HCT116 (cell line): ENCODE results near the gene MAP2K5. TPM values are rescaled to one million over a fixed set of nuclear protein-coding genes. Genes with fewer than 3 reads are reported as not detected.

ENCODE experiments used
- ATAC-seq: fragments of 200-7000 bp; cut with Tn5 transposase; 2 replicates; pipeline ENCODE4 v1.9.1; 2020; ENCODE audit warnings: mild to moderate bottlenecking, moderate library complexity
- BruUV-seq: library from RNA; stranded (reverse); fragments of 400-500 nt; replicated peaks from 2 replicates; lab custom pipeline; 2021; lab: Mats Ljungman, UMichigan
- CTCF ChIA-PET: fragments of 300-600 bp; sonication (Branson Sonifier 250); formaldehyde crosslinking; loops from one replicate; lab custom pipeline; 2021; ENCODE audit warnings: antibody characterized with exemption; lab: Charles Lee
- POLR2A ChIA-PET: fragments of 300-600, 350-600 bp; sonication (Branson Sonifier 250); formaldehyde crosslinking; loops from one replicate; lab custom pipeline; 2021; ENCODE audit warnings: antibody characterized with exemption; lab: Charles Lee
- RAD21 ChIA-PET, 2 experiments: fragments of 300-600 bp; sonication (Branson Sonifier 250); formaldehyde crosslinking; loops; one replicate each; lab custom pipeline; 2023; ENCODE audit warnings: low total read pairs in 2 of 2; ENCODE audit not compliant: uncharacterized antibody in 2 of 2, unreplicated experiment in 2 of 2, low non-redundant PET in 1 of 2; lab: Charles Lee
- DNase-seq: peaks from one replicate; pipeline ENCODE4 v3.0.0-alpha.2; 2010; ENCODE audit warnings: low read depth, low spot score
- H2AFZ ChIP-seq: fragments of 200-600 bp; shearing (Covaris generic), sonication (generic); 2 replicates; pipeline ENCODE4 v1.6.1; 2017; ENCODE audit warnings: low read depth, mixed run types, mixed read lengths, antibody characterized with exemption, low read length; ENCODE audit not compliant: poor library complexity, severe bottlenecking
- H3K27ac ChIP-seq: 2 replicates; pipeline ENCODE4 v1.5.1; 2012; ENCODE audit warnings: low read depth, low read length
- H3K27me3 ChIP-seq: fragments of 200-600 bp; sonication (generic); 2 replicates; pipeline ENCODE4 v1.6.1; 2016; ENCODE audit warnings: mixed run types, low read length, mixed read lengths; ENCODE audit not compliant: insufficient read depth
- H3K36me3 ChIP-seq, 2 experiments: fragments of 200-500 bp in 1 of 2; fragments of 200-600 bp in 1 of 2; sonication (Bioruptor generic) in 1 of 2; sonication (generic) in 1 of 2; 2 replicates each; pipeline versions ENCODE4 v1.5.1 to v1.6.1; 2014 to 2016; ENCODE audit warnings: low read length in 2 of 2, inconsistent platforms in 1 of 2, mixed read lengths in 1 of 2, mixed run types in 1 of 2; ENCODE audit not compliant: insufficient read depth in 2 of 2, control insufficient read depth in 1 of 2
- H3K4me1 ChIP-seq, 2 experiments: fragments of 200-600 bp in 1 of 2; sonication (generic) in 1 of 2; 2 replicates each; pipeline versions ENCODE4 v1.5.1 to v1.6.1; 2012 to 2017; ENCODE audit warnings: low read length in 2 of 2, inconsistent platforms in 1 of 2, mild to moderate bottlenecking in 1 of 2, mixed read lengths in 1 of 2, mixed run types in 1 of 2, moderate library complexity in 1 of 2; ENCODE audit not compliant: insufficient read depth in 2 of 2, control insufficient read depth in 1 of 2
- H3K4me2 ChIP-seq: fragments of 200-600 bp; sonication (generic); 2 replicates; pipeline ENCODE4 v1.6.1; 2017; ENCODE audit warnings: mixed run types, low read length, mixed read lengths
- H3K4me3 ChIP-seq, 2 experiments: fragments of 200-600 bp in 1 of 2; sonication (generic) in 1 of 2; replicated peaks in 1 of 2; 2 replicates each; pipeline ENCODE4 v1.5.1; 2011 to 2016; ENCODE audit warnings: low read length in 2 of 2, control low read depth in 1 of 2, low read depth in 1 of 2, mild to moderate bottlenecking in 1 of 2, mixed read lengths in 1 of 2, mixed run types in 1 of 2
- H3K79me2 ChIP-seq: fragments of 200-600 bp; sonication (generic); 2 replicates; pipeline ENCODE4 v1.6.1; 2017; ENCODE audit warnings: mild to moderate bottlenecking, mixed run types, low read length, moderate library complexity, mixed read lengths; ENCODE audit not compliant: insufficient read depth
- H3K9ac ChIP-seq: fragments of 200-600 bp; sonication (generic); 2 replicates; pipeline ENCODE4 v1.6.1; 2016; ENCODE audit warnings: low read length, mixed read lengths
- H3K9me2 ChIP-seq: fragments of 200-600 bp; sonication (generic), shearing (Covaris generic); 2 replicates; pipeline ENCODE4 v1.6.1; 2017; ENCODE audit warnings: mixed run types, mild to moderate bottlenecking, moderate library complexity; ENCODE audit not compliant: insufficient read depth
- H3K9me3 ChIP-seq, 2 experiments: fragments of 200-500 bp in 1 of 2; fragments of 200-600 bp in 1 of 2; sonication (Bioruptor generic) in 1 of 2; sonication (generic) in 1 of 2; 2 replicates each; pipeline ENCODE4 v1.6.1; 2014 to 2017; ENCODE audit warnings: low read length in 2 of 2, mixed read lengths in 2 of 2, inconsistent platforms in 1 of 2, low read depth in 1 of 2, mild to moderate bottlenecking in 1 of 2, mixed run types in 1 of 2, moderate library complexity in 1 of 2; ENCODE audit not compliant: control insufficient read depth in 1 of 2, insufficient read depth in 1 of 2
- H4K20me1 ChIP-seq: fragments of 200-600 bp; sonication (generic), shearing (Covaris generic); 2 replicates; pipeline ENCODE4 v1.6.1; 2017; ENCODE audit warnings: mixed run types, mild to moderate bottlenecking, moderate library complexity; ENCODE audit not compliant: insufficient read depth
- CBX3 ChIP-seq: IDR thresholded peaks from 2 replicates; pipeline ENCODE4 v1.6.1; 2012; ENCODE audit warnings: low read depth
- CEBPB ChIP-seq: IDR thresholded peaks from 2 replicates; pipeline ENCODE4 v1.6.1; 2012; ENCODE audit warnings: low read depth
- EGR1 ChIP-seq: IDR thresholded peaks from 2 replicates; pipeline ENCODE4 v1.6.1; 2012; ENCODE audit warnings: low read depth
- ELF1 ChIP-seq: IDR thresholded peaks from 2 replicates; pipeline ENCODE4 v1.6.1; 2012; ENCODE audit warnings: low read depth, borderline replicate concordance
- EZH2 ChIP-seq: fragments of 200-600 bp; sonication (generic); IDR thresholded peaks from 2 replicates; pipeline ENCODE4 v1.6.1; 2017; ENCODE audit warnings: antibody characterized with exemption, mixed run types
- EZH2phosphoT487 ChIP-seq: fragments of 200-600 bp; IDR thresholded peaks from 2 replicates; pipeline ENCODE4 v1.6.1; 2018; ENCODE audit warnings: antibody characterized with exemption, borderline replicate concordance
- FOSL1 ChIP-seq: IDR thresholded peaks from 2 replicates; pipeline ENCODE4 v1.6.1; 2012; ENCODE audit warnings: low read depth
- POLR2AphosphoS5 ChIP-seq: IDR thresholded peaks from 2 replicates; pipeline ENCODE4 v1.6.1; 2011; ENCODE audit warnings: mild to moderate bottlenecking, low read depth, low read length, moderate library complexity
- RAD21 ChIP-seq: IDR thresholded peaks from 2 replicates; pipeline ENCODE4 v1.6.1; 2012; ENCODE audit warnings: low read depth, mild to moderate bottlenecking
- SIN3A ChIP-seq: IDR thresholded peaks from 2 replicates; pipeline ENCODE4 v1.6.1; 2012; ENCODE audit warnings: low read depth
- SP1 ChIP-seq: IDR thresholded peaks from 2 replicates; pipeline ENCODE4 v1.6.1; 2012; ENCODE audit warnings: low read depth
- SRF ChIP-seq: IDR thresholded peaks from 2 replicates; pipeline ENCODE4 v1.6.1; 2012; ENCODE audit warnings: low read depth
- TCF7L2 ChIP-seq: IDR thresholded peaks from 2 replicates; pipeline ENCODE4 v1.7.0; 2011; ENCODE audit warnings: borderline replicate concordance, inconsistent platforms; ENCODE audit not compliant: insufficient read depth, insufficient read length; ENCODE audit errors: extremely low read depth
- YY1 ChIP-seq: IDR thresholded peaks from 2 replicates; pipeline ENCODE4 v1.6.1; 2011; ENCODE audit warnings: low read length, low read depth, moderate library complexity, mild to moderate bottlenecking; ENCODE audit not compliant: insufficient replicate concordance; ENCODE audit errors: extremely low read depth
- ZFX ChIP-seq: fragments of 450-650 bp; IDR thresholded peaks from 2 replicates; pipeline ENCODE4 v1.6.1; 2017
- ZNF274 ChIP-seq: fragments of 200-500 bp; sonication (Bioruptor generic); IDR thresholded peaks from 2 replicates; pipeline ENCODE4 v1.6.1; 2014; ENCODE audit warnings: mild to moderate bottlenecking, low read depth, low read length, inconsistent platforms
- intact Hi-C: fragments of 100-400 bp; cut with micrococcal nuclease; formaldehyde crosslinking; loops from 2 replicates; pipeline ENCODE4 v1.10.0; 2022
- total RNA-seq: library from RNA; stranded (reverse); gene quantifications from one replicate; pipeline ENCODE4 v1.2.1, GENCODE V29; 2021; ENCODE audit not compliant: unreplicated experiment
- TF ChIP-seq, protein P1 (sequence below): IDR thresholded peaks from 2 replicates; pipeline ENCODE4 v1.6.1; 2012
- TF ChIP-seq, protein P2 (sequence below): IDR thresholded peaks from 2 replicates; pipeline ENCODE4 v1.6.1; 2012; ENCODE audit warnings: low read depth
- TF ChIP-seq, protein P3 (sequence below): IDR thresholded peaks from 2 replicates; pipeline ENCODE4 v1.6.1; 2011; ENCODE audit warnings: mild to moderate bottlenecking, low read length, moderate library complexity; ENCODE audit not compliant: insufficient replicate concordance; ENCODE audit errors: extremely low read depth
- TF ChIP-seq, protein P4 (sequence below), 3 experiments: fragments of 200-600 bp in 1 of 3; sonication (generic) in 1 of 3; IDR thresholded peaks in 2 of 3; conservative IDR thresholded peaks in 1 of 3; 2 replicates each; pipeline ENCODE4 v1.5.1; 2012 to 2017; ENCODE audit warnings: low read depth in 2 of 3, low read length in 2 of 3, antibody characterized with exemption in 1 of 3, borderline replicate concordance in 1 of 3, control low read depth in 1 of 3, mild to moderate bottlenecking in 1 of 3, mixed read lengths in 1 of 3, mixed run types in 1 of 3, moderate library complexity in 1 of 3; ENCODE audit not compliant: insufficient read depth in 1 of 3

The MAP2K5 gene
- total RNA-seq, 1 experiment from 2014 or later, result 15.6 TPM

DNA sequence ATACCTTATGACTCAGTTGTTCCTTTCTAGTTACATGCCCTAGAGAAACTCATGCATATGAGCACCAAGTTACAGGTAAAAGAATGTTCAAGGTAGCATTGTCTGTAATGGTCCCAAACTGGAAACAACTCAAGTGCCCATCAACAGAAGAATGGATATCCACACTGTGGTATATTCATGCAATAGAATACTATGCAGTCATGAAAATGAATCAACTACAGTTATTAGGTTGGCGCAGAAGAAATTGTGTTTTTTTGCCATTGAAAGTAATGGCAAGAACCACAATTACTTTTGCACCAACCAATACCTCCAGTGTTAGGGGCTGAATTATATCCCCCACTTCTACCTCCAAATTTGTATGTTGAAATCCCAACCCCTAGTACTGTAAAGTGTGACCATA is 307.0 kb downstream of the MAP2K5 start:
- CTCF ChIA-PET, result no interaction called here

More for the DNA sequence above, 307.0 kb downstream of the MAP2K5 start:
- H3K27ac ChIP-seq, result no peak overlapping the region
- RAD21 ChIA-PET, result no interaction called here
- no peaks in the 10 kb centered on the region for H3K27me3 ChIP-seq
- H3K79me2 ChIP-seq, result no peaks in the 10 kb centered on the region
- no TSS peak for BruUV-seq
- no peak for ATAC-seq
- no peak overlapping the region for H2AFZ ChIP-seq
- H3K9me3 ChIP-seq, result no peaks in the 10 kb centered on the region
- intact Hi-C loops, result no loop called here
- TF ChIP-seq, protein P1, sequence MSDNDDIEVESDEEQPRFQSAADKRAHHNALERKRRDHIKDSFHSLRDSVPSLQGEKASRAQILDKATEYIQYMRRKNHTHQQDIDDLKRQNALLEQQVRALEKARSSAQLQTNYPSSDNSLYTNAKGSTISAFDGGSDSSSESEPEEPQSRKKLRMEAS, result no peak
- TF ChIP-seq TCF7L2, result no peak
- TF ChIP-seq CEBPB, result no peak
- TF ChIP-seq, protein P2, sequence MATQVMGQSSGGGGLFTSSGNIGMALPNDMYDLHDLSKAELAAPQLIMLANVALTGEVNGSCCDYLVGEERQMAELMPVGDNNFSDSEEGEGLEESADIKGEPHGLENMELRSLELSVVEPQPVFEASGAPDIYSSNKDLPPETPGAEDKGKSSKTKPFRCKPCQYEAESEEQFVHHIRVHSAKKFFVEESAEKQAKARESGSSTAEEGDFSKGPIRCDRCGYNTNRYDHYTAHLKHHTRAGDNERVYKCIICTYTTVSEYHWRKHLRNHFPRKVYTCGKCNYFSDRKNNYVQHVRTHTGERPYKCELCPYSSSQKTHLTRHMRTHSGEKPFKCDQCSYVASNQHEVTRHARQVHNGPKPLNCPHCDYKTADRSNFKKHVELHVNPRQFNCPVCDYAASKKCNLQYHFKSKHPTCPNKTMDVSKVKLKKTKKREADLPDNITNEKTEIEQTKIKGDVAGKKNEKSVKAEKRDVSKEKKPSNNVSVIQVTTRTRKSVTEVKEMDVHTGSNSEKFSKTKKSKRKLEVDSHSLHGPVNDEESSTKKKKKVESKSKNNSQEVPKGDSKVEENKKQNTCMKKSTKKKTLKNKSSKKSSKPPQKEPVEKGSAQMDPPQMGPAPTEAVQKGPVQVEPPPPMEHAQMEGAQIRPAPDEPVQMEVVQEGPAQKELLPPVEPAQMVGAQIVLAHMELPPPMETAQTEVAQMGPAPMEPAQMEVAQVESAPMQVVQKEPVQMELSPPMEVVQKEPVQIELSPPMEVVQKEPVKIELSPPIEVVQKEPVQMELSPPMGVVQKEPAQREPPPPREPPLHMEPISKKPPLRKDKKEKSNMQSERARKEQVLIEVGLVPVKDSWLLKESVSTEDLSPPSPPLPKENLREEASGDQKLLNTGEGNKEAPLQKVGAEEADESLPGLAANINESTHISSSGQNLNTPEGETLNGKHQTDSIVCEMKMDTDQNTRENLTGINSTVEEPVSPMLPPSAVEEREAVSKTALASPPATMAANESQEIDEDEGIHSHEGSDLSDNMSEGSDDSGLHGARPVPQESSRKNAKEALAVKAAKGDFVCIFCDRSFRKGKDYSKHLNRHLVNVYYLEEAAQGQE, result no peak
- TF ChIP-seq SIN3A, result no peak
- TF ChIP-seq YY1, result no peak
- no peak for TF ChIP-seq EZH2phosphoT487
- TF ChIP-seq FOSL1, result no peak
- no peak for TF ChIP-seq SP1
- no peak for TF ChIP-seq POLR2AphosphoS5
- no peak for TF ChIP-seq CBX3
- no peak for TF ChIP-seq EGR1
- no peak for TF ChIP-seq ZFX
- no peak for TF ChIP-seq EZH2
- no peak for TF ChIP-seq RAD21
- TF ChIP-seq SRF, result no peak
- TF ChIP-seq, protein P3, sequence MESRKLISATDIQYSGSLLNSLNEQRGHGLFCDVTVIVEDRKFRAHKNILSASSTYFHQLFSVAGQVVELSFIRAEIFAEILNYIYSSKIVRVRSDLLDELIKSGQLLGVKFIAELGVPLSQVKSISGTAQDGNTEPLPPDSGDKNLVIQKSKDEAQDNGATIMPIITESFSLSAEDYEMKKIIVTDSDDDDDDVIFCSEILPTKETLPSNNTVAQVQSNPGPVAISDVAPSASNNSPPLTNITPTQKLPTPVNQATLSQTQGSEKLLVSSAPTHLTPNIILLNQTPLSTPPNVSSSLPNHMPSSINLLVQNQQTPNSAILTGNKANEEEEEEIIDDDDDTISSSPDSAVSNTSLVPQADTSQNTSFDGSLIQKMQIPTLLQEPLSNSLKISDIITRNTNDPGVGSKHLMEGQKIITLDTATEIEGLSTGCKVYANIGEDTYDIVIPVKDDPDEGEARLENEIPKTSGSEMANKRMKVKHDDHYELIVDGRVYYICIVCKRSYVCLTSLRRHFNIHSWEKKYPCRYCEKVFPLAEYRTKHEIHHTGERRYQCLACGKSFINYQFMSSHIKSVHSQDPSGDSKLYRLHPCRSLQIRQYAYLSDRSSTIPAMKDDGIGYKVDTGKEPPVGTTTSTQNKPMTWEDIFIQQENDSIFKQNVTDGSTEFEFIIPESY, result no peak
- TF ChIP-seq ZNF274, result no peak
- no peak for TF ChIP-seq ELF1
- TF ChIP-seq, protein P4, sequence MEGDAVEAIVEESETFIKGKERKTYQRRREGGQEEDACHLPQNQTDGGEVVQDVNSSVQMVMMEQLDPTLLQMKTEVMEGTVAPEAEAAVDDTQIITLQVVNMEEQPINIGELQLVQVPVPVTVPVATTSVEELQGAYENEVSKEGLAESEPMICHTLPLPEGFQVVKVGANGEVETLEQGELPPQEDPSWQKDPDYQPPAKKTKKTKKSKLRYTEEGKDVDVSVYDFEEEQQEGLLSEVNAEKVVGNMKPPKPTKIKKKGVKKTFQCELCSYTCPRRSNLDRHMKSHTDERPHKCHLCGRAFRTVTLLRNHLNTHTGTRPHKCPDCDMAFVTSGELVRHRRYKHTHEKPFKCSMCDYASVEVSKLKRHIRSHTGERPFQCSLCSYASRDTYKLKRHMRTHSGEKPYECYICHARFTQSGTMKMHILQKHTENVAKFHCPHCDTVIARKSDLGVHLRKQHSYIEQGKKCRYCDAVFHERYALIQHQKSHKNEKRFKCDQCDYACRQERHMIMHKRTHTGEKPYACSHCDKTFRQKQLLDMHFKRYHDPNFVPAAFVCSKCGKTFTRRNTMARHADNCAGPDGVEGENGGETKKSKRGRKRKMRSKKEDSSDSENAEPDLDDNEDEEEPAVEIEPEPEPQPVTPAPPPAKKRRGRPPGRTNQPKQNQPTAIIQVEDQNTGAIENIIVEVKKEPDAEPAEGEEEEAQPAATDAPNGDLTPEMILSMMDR (IDR thresholded peaks at IDR 0.05 in 2 of 3, conservative IDR thresholded peaks at IDR 0.05 in 1 of 3; ENCODE audit: borderline replicate concordance in 1 of 3, insufficient read depth in 1 of 3, low read depth in 2 of 3, low read length in 2 of 3), result no peak
- TF ChIP-seq, all 23 proteins: peak for 0
- no peaks in the 10 kb centered on the region for H3K36me3 ChIP-seq
- H4K20me1 ChIP-seq, result no peaks in the 10 kb centered on the region
- no peak overlapping the region for H3K4me3 ChIP-seq
- no peak for DNase-seq
- no peak overlapping the region for H3K9ac ChIP-seq
- H3K4me2 ChIP-seq, result no peak overlapping the region
- peaks cover 14 to 22% of the 10 kb centered on the region in 2 experiments for H3K4me1 ChIP-seq
- POLR2A ChIA-PET, result no interaction called here
- no peaks in the 10 kb centered on the region for H3K9me2 ChIP-seq
